ENCODE data around the gene CPTP.

The CPTP gene

GRCh38 chr1:1286313-1287261 is 38.0 kb upstream of the CPTP start:
- Histone ChIP-seq H4K91ac (ENCODE audit: low read length) (peak overlapping the region; percentile 43), H3K36me3 (ENCODE audit: control insufficient read depth in 1 of 2, insufficient read depth in 2 of 2, low read depth in 1 of 2, low read length in 2 of 2) (peaks cover 0 to 4% of the 10 kb centered on the region in 2 experiments), H3K4me2 (ENCODE audit: low read length, poor library complexity, severe bottlenecking) (no peak overlapping the region), H3K4me3 (ENCODE audit: insufficient read depth in 1 of 2, low read depth in 1 of 2, low read length in 2 of 2) (no peak overlapping the region), H3K14ac (ENCODE audit: low read length in 2 of 2) (no peak overlapping the region), H4K8ac (ENCODE audit: low read length) (no peak overlapping the region), H2BK15ac (ENCODE audit: low read depth, poor library complexity, severe bottlenecking) (peak overlapping the region; percentile 44), H3K23ac (ENCODE audit: low read length in 2 of 2) (no peak overlapping the region), H2BK12ac (ENCODE audit: low read length in 2 of 2) (no peak overlapping the region), H2AFZ (ENCODE audit: low read depth, low read length) (no peak overlapping the region), H3K27me3 (ENCODE audit: control insufficient read depth in 1 of 2, insufficient read depth in 1 of 2, low read length in 2 of 2) (peaks cover 0 to 33% of the 10 kb centered on the region in 2 experiments), H3K18ac (ENCODE audit: low read depth in 1 of 2, low read length in 2 of 2) (no peak overlapping the region), H3K4ac (ENCODE audit: low read depth in 1 of 2, low read length in 2 of 2) (no peak overlapping the region), H2BK5ac (ENCODE audit: low read depth, low read length, poor library complexity, severe bottlenecking) (no peak overlapping the region), H3K9ac (ENCODE audit: low read length) (no peak overlapping the region), H3K27ac (ENCODE audit: low read length, poor library complexity, severe bottlenecking) (no peak overlapping the region), H3K79me1 (replicated peaks; ENCODE audit: low read length, poor library complexity, severe bottlenecking) (no peaks in the 10 kb centered on the region), H2AK5ac (ENCODE audit: low read length, severe bottlenecking) (no peak overlapping the region), H3K9me3 (ENCODE audit: control insufficient read depth, low read length) (no peaks in the 10 kb centered on the region), H2BK120ac (ENCODE audit: low read depth, low read length) (no peak overlapping the region), H3K4me1 (ENCODE audit: control insufficient read depth, insufficient read depth, low read depth, low read length) (peaks cover 31% of the 10 kb centered on the region)
- 85% methylated on average over 43 of the region's 50 CpGs for WGBS
- DNase-seq: no peak

DNA sequence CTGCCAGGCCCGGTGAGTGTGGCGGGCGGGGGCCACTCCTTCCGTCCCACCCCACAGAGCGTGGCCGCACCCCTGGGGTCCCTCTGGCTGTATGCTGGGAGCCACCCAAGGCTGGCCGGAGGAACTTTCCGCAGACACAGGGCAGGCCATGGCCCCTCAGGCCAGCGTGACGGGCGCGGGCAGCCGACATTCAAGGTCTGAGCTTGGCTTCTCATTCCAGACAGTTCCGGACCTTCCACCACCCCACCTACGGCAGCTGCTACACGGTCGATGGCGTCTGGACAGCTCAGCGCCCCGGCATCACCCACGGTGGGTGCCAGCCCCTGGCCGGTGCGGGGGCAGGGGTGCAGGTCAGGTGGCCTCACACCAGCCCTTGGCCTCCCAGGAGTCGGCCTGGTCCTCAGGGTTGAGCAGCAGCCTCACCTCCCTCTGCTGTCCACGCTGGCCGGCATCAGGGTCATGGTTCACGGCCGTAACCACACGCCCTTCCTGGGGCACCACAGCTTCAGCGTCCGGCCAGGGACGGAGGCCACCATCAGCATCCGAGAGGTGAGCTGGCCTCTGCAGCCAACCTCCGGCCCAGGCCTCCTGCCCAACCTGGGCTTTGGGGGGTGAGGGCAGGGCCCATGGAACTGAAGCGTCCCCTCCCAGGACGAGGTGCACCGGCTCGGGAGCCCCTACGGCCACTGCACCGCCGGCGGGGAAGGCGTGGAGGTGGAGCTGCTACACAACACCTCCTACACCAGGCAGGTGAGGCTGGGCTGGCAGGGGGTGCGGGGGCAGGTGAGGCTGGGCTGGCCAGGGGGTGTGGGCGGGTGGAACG is 37.1 kb upstream of the CPTP start:
- Histone ChIP-seq H2BK12ac (ENCODE audit: low read length in 2 of 2) (no peak overlapping the region), H2AFZ (ENCODE audit: low read depth, low read length) (no peak overlapping the region), H2BK5ac (ENCODE audit: low read depth, low read length, poor library complexity, severe bottlenecking) (no peak overlapping the region), H2BK15ac (ENCODE audit: low read depth, poor library complexity, severe bottlenecking) (no peak overlapping the region), H3K4me3 (ENCODE audit: insufficient read depth in 1 of 2, low read depth in 1 of 2, low read length in 2 of 2) (no peak overlapping the region), H3K4me2 (ENCODE audit: low read length, poor library complexity, severe bottlenecking) (no peak overlapping the region), H2BK120ac (ENCODE audit: low read depth, low read length) (no peak overlapping the region), H3K9me3 (ENCODE audit: control insufficient read depth, low read length) (no peaks in the 10 kb centered on the region), H3K27me3 (ENCODE audit: control insufficient read depth in 1 of 2, insufficient read depth in 1 of 2, low read length in 2 of 2) (peaks cover 0 to 33% of the 10 kb centered on the region in 2 experiments), H3K9ac (ENCODE audit: low read length) (no peak overlapping the region), H3K79me1 (replicated peaks; ENCODE audit: low read length, poor library complexity, severe bottlenecking) (no peaks in the 10 kb centered on the region), H3K18ac (ENCODE audit: low read depth in 1 of 2, low read length in 2 of 2) (no peak overlapping the region), H3K23ac (ENCODE audit: low read length in 2 of 2) (no peak overlapping the region), H2AK5ac (ENCODE audit: low read length, severe bottlenecking) (no peak overlapping the region), H3K4me1 (ENCODE audit: control insufficient read depth, insufficient read depth, low read depth, low read length) (peaks cover 24% of the 10 kb centered on the region), H3K4ac (ENCODE audit: low read depth in 1 of 2, low read length in 2 of 2) (no peak overlapping the region), H3K27ac (ENCODE audit: low read length, poor library complexity, severe bottlenecking) (no peak overlapping the region), H3K36me3 (ENCODE audit: control insufficient read depth in 1 of 2, insufficient read depth in 2 of 2, low read depth in 1 of 2, low read length in 2 of 2) (peaks cover 0 to 8% of the 10 kb centered on the region in 2 experiments), H4K91ac (ENCODE audit: low read length) (no peak overlapping the region), H4K8ac (ENCODE audit: low read length) (no peak overlapping the region), H3K14ac (ENCODE audit: low read length in 2 of 2) (no peak overlapping the region)
- 95% methylated on average over 36 of the region's 46 CpGs for WGBS
- DNase-seq: no peak

DNA sequence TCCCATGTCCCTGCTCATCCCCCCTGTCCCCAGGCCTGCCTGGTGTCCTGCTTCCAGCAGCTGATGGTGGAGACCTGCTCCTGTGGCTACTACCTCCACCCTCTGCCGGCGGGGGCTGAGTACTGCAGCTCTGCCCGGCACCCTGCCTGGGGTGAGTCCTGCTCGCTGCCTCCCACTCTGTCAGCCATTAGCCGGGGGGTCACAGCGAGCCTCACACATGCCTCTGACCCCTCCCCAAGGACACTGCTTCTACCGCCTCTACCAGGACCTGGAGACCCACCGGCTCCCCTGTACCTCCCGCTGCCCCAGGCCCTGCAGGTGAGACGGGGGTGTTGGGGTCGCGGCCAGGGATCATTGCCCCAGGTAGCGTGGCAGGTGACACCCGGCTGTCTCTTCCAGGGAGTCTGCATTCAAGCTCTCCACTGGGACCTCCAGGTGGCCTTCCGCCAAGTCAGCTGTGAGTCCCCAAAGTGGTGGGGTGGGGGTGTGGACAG is 34.3 kb upstream of the CPTP start:
- H4K8ac ChIP-seq (ENCODE audit: low read length): no peak overlapping the region
- no peak overlapping the region for H4K91ac ChIP-seq (ENCODE audit: low read length)
- H3K4ac ChIP-seq (ENCODE audit: low read depth in 1 of 2, low read length in 2 of 2): no peak overlapping the region
- peak overlapping the region; percentile 41 for H2AK5ac ChIP-seq (ENCODE audit: low read length, severe bottlenecking)
- no peak overlapping the region for H3K18ac ChIP-seq (ENCODE audit: low read depth in 1 of 2, low read length in 2 of 2)
- no peak overlapping the region for H2BK15ac ChIP-seq (ENCODE audit: low read depth, poor library complexity, severe bottlenecking)
- H3K9ac ChIP-seq (ENCODE audit: low read length): no peak overlapping the region
- no peak overlapping the region for H3K23ac ChIP-seq (ENCODE audit: low read length in 2 of 2)
- H2BK12ac ChIP-seq (ENCODE audit: low read length in 2 of 2): no peak overlapping the region
- H2AFZ ChIP-seq (ENCODE audit: low read depth, low read length): no peak overlapping the region
- peak; percentile 63 for DNase-seq
- no peaks in the 10 kb centered on the region for H3K9me3 ChIP-seq (ENCODE audit: control insufficient read depth, low read length)
- peaks cover 0 to 25% of the 10 kb centered on the region in 2 experiments for H3K27me3 ChIP-seq (ENCODE audit: control insufficient read depth in 1 of 2, insufficient read depth in 1 of 2, low read length in 2 of 2)
- H3K4me1 ChIP-seq (ENCODE audit: control insufficient read depth, insufficient read depth, low read depth, low read length): peaks cover 16% of the 10 kb centered on the region
- 57% methylated on average over 14 of the region's 15 CpGs for WGBS
- no peak overlapping the region for H2BK120ac ChIP-seq (ENCODE audit: low read depth, low read length)
- no peak overlapping the region for H3K4me2 ChIP-seq (ENCODE audit: low read length, poor library complexity, severe bottlenecking)
- no peak overlapping the region for H2BK5ac ChIP-seq (ENCODE audit: low read depth, low read length, poor library complexity, severe bottlenecking)
- H3K27ac ChIP-seq (ENCODE audit: low read length, poor library complexity, severe bottlenecking): no peak overlapping the region
- H3K79me1 ChIP-seq (replicated peaks; ENCODE audit: low read length, poor library complexity, severe bottlenecking): no peaks in the 10 kb centered on the region
- no peak overlapping the region for H3K4me3 ChIP-seq (ENCODE audit: insufficient read depth in 1 of 2, low read depth in 1 of 2, low read length in 2 of 2)
- peaks cover 3 to 36% of the 10 kb centered on the region in 2 experiments for H3K36me3 ChIP-seq (ENCODE audit: control insufficient read depth in 1 of 2, insufficient read depth in 2 of 2, low read depth in 1 of 2, low read length in 2 of 2)
- no peak overlapping the region for H3K14ac ChIP-seq (ENCODE audit: low read length in 2 of 2)
